Measurements from ENCODE around the gene HSFX3.
"Not testable (repeated sequence)": the region's sequence is repeated elsewhere in the genome, so short reads cannot be mapped to it uniquely, and the experiment has no call there.

HSFX3 gene, protein sequence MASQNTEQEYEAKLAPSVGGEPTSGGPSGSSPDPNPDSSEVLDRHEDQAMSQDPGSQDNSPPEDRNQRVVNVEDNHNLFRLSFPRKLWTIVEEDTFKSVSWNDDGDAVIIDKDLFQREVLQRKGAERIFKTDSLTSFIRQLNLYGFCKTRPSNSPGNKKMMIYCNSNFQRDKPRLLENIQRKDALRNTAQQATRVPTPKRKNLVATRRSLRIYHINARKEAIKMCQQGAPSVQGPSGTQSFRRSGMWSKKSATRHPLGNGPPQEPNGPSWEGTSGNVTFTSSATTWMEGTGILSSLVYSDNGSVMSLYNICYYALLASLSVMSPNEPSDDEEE

GRCh38 chrX:149549701-149550100, at the start of gene HSFX3:
Gene HSFX3, minus strand, starts transcription at chrX:149549924. Its CDS starts 72 bp downstream, at chrX:149549852.
- DNase-seq (ENCODE audit: low spot score); in situ Hi-C loops (cut with MboI; ENCODE audit: low pct_unique_long_range_greater_than_20kb, low sequenced_read_pairs, unreplicated experiment): not testable (repeated sequence)

DNA sequence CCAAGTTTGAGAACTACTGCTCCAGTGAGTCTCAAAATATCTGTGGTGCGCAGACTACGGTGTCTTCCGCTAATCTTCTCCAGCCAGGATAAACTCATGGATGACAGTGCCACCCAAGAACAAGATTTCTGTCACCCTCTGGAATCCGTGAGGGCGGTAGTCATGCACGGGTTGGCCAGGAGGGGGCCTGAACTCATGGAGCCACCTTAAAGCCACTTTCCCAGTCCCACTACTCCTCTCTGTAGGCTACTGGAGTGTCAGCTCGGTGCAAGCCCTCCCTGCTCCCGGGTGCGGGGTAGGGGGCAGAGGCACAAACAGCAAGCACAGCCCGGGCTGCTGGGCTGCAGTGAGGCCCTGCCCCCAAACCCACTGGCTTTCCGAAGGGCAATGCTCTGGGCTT, 48.9 kb upstream of the HSFX3 start:
- in situ Hi-C loops (cut with MboI; ENCODE audit: low pct_unique_long_range_greater_than_20kb, low sequenced_read_pairs, unreplicated experiment): not testable (repeated sequence)

GRCh38 chrX:149595943-149596342, 46.2 kb upstream of the HSFX3 start:
- DNase-seq (ENCODE audit: low spot score); in situ Hi-C loops (cut with MboI; ENCODE audit: low pct_unique_long_range_greater_than_20kb, low sequenced_read_pairs, unreplicated experiment): not testable (repeated sequence)

More for the DNA sequence above, 48.9 kb upstream of the HSFX3 start:
- not testable (repeated sequence) for DNase-seq (ENCODE audit: low spot score)

DNA sequence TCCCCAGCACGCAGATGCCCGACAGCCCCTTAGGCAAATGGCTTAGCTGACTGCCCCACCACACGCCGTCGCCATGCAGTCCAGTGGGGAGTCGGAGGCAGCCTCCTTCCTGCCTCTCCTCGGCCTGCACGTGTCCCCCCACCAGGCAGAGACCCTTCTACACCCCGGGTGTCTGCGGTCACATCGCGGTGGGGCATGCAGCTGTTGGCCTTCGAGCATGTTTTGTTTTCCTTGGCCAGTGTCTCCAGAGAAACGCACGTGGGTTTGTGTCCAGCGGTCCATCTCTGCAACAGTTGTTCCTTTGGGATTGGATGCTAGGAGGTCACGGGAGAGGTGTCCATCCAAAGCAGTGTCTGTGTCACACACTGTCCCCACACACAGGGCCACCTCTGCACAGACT, 45.5 kb upstream of the HSFX3 start, which contains the start of gene HSFX2:
Gene HSFX2, minus strand, starts transcription at position 101 of the 400 bp plus-strand sequence. CDS start 614 bp downstream, outside the sequence.
- DNase-seq (ENCODE audit: low spot score); in situ Hi-C loops (cut with MboI; ENCODE audit: low pct_unique_long_range_greater_than_20kb, low sequenced_read_pairs, unreplicated experiment): not testable (repeated sequence)

GRCh38 chrX:149590993-149591392, 41.3 kb upstream of the HSFX3 start:
- in situ Hi-C loops (cut with MboI; ENCODE audit: low pct_unique_long_range_greater_than_20kb, low sequenced_read_pairs, unreplicated experiment); DNase-seq (ENCODE audit: low spot score): not testable (repeated sequence)

DNA sequence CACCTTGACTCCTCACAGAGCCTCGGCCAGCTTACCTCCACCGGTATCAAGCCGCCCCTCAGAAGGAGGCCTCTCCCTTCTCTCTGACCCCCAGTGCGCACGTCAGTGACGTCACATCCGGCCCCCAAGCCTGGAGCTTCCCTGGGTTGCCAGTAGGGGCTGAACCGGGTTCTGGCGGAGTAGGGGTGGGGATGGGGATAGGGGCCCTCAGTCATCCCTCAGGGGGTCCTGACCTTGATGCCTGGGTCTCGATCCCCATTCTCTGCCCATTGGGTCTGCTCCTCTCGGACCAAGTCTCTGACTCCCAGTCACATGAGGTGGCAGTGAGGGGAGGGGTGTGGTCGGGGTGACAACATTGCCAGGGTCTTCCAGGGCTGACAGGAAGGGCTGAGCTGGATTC, 37.6 kb upstream of the HSFX3 start, which contains the start of gene MAGEA9B:
Gene MAGEA9B, minus strand, starts transcription at position 101 of the 400 bp plus-strand sequence. CDS start 4,280 bp downstream, outside the sequence.
- DNase-seq (ENCODE audit: low spot score); in situ Hi-C loops (cut with MboI; ENCODE audit: low pct_unique_long_range_greater_than_20kb, low sequenced_read_pairs, unreplicated experiment): not testable (repeated sequence)

GRCh38 chrX:149585631-149586030, 35.9 kb upstream of the HSFX3 start:
- DNase-seq (ENCODE audit: low spot score); in situ Hi-C loops (cut with MboI; ENCODE audit: low pct_unique_long_range_greater_than_20kb, low sequenced_read_pairs, unreplicated experiment): not testable (repeated sequence)

- DNase-seq (ENCODE audit: low spot score); in situ Hi-C loops (cut with MboI; ENCODE audit: low pct_unique_long_range_greater_than_20kb, low sequenced_read_pairs, unreplicated experiment): not testable (repeated sequence)
Measured at GRCh38 chrX:149573456-149573855, 23.7 kb upstream of the HSFX3 start.

DNA sequence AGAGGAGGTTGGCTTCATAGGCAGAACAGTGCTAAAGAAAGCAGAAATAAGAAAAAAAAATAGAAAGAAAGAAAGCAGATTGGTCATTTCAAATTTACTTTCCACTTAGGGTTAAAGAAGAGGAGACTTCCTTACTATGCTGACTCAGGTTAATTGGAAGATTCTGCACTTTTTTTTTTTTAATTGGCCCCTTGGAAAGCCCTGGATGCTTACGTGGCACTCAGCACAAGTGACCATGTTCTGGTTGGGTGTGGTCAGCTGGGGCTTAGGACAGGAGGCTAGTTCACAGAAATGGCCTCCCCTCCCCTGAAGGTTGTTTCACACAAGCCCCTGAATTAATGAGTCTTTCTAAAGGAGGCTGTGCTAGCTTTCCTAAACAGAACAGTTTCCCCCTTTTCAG, 23.0 kb upstream of the HSFX3 start:
- in situ Hi-C loops (cut with MboI; ENCODE audit: low pct_unique_long_range_greater_than_20kb, low sequenced_read_pairs, unreplicated experiment): no loop called here
- TF ChIP-seq, protein P1, sequence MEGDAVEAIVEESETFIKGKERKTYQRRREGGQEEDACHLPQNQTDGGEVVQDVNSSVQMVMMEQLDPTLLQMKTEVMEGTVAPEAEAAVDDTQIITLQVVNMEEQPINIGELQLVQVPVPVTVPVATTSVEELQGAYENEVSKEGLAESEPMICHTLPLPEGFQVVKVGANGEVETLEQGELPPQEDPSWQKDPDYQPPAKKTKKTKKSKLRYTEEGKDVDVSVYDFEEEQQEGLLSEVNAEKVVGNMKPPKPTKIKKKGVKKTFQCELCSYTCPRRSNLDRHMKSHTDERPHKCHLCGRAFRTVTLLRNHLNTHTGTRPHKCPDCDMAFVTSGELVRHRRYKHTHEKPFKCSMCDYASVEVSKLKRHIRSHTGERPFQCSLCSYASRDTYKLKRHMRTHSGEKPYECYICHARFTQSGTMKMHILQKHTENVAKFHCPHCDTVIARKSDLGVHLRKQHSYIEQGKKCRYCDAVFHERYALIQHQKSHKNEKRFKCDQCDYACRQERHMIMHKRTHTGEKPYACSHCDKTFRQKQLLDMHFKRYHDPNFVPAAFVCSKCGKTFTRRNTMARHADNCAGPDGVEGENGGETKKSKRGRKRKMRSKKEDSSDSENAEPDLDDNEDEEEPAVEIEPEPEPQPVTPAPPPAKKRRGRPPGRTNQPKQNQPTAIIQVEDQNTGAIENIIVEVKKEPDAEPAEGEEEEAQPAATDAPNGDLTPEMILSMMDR (IDR thresholded peaks at IDR 0.05; ENCODE audit: extremely low read depth, insufficient read depth, missing control alignments): no peak
- DNase-seq (ENCODE audit: low spot score): no peak

- no peak for DNase-seq (ENCODE audit: low spot score)
- TF ChIP-seq, protein P1 (IDR thresholded peaks at IDR 0.05; ENCODE audit: extremely low read depth, insufficient read depth, missing control alignments): no peak
- in situ Hi-C loops (cut with MboI; ENCODE audit: low pct_unique_long_range_greater_than_20kb, low sequenced_read_pairs, unreplicated experiment): no loop called here
Measured at GRCh38 chrX:149571770-149572169, 22.0 kb upstream of the HSFX3 start.

- TF ChIP-seq, protein P1 (IDR thresholded peaks at IDR 0.05; ENCODE audit: extremely low read depth, insufficient read depth, missing control alignments): no peak
- in situ Hi-C loops (cut with MboI; ENCODE audit: low pct_unique_long_range_greater_than_20kb, low sequenced_read_pairs, unreplicated experiment): no loop called here
- no peak for DNase-seq (ENCODE audit: low spot score)
Measured at GRCh38 chrX:149570668-149571067, 20.9 kb upstream of the HSFX3 start.
